ENCODE results near the gene OR9Q2. TPM values are rescaled to one million over a fixed set of nuclear protein-coding genes. Genes with fewer than 3 reads are reported as not detected.
"Not testable (repeated sequence)": the region's sequence is repeated elsewhere in the genome, so short reads cannot be mapped to it uniquely, and the experiment has no call there.

OR9Q2 gene
- total RNA-seq, 1 donor from 2014 or later = not detected

DNA sequence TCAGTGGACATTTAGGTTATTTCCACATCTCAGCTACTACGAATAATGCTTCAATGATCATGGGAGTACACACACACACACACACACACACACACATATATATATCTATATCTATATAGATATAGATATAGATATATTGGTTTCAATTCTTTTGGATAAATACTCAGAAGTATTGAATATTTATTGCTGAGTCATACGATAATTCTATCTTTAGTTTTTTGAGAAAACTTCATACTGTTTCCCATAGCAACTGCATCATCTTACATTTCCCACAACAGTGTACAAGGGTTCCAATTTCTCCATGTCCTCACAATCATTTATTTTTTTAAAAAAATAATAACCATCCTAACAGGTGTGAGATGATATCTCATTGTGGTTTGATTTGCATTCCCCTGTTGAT is 7.1 kb downstream of the OR9Q2 start:
- no peaks in the 10 kb centered on the region for H3K9me3 ChIP-seq
- H3K4me1 ChIP-seq = no peaks in the 10 kb centered on the region
- no peaks in the 10 kb centered on the region for H3K27me3 ChIP-seq
- no peak for DNase-seq (ENCODE audit: low spot score in 2 of 2)
- H3K36me3 ChIP-seq = no peaks in the 10 kb centered on the region
- no peak overlapping the region for H3K27ac ChIP-seq
- intact Hi-C loops (cut with DNase I) = no loop called here
- no peak overlapping the region for H3K4me3 ChIP-seq
- TF ChIP-seq, protein P1, sequence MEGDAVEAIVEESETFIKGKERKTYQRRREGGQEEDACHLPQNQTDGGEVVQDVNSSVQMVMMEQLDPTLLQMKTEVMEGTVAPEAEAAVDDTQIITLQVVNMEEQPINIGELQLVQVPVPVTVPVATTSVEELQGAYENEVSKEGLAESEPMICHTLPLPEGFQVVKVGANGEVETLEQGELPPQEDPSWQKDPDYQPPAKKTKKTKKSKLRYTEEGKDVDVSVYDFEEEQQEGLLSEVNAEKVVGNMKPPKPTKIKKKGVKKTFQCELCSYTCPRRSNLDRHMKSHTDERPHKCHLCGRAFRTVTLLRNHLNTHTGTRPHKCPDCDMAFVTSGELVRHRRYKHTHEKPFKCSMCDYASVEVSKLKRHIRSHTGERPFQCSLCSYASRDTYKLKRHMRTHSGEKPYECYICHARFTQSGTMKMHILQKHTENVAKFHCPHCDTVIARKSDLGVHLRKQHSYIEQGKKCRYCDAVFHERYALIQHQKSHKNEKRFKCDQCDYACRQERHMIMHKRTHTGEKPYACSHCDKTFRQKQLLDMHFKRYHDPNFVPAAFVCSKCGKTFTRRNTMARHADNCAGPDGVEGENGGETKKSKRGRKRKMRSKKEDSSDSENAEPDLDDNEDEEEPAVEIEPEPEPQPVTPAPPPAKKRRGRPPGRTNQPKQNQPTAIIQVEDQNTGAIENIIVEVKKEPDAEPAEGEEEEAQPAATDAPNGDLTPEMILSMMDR (IDR thresholded peaks at IDR 0.05) = no peak

DNA sequence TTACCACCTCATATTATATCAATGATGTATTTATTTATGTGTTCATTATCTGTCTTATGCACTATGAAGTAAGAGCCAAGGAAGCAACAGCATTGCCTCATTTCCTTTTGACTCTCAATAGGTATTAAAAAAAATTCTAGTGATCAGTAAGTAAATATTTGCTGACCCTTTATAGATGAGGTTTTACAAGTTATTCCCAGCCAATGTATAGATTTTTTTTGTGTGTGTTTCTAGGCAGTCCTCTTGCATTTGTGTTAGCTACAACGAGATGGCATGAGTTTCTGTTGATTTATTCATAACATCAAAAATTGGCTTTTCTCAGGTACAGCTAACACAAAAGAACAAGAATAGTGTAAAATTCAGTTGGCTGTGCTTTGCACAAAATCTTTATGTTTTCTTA is 10.4 kb downstream of the OR9Q2 start:
- no peaks in the 10 kb centered on the region for H3K27me3 ChIP-seq
- H3K4me3 ChIP-seq = no peak overlapping the region
- no peaks in the 10 kb centered on the region for H3K4me1 ChIP-seq
- TF ChIP-seq, protein P1 (IDR thresholded peaks at IDR 0.05) = no peak
- intact Hi-C loops (cut with DNase I) = no loop called here
- H3K9me3 ChIP-seq = no peaks in the 10 kb centered on the region
- no peaks in the 10 kb centered on the region for H3K36me3 ChIP-seq
- DNase-seq (ENCODE audit: low spot score in 2 of 2) = no peak
- no peak overlapping the region for H3K27ac ChIP-seq

DNA sequence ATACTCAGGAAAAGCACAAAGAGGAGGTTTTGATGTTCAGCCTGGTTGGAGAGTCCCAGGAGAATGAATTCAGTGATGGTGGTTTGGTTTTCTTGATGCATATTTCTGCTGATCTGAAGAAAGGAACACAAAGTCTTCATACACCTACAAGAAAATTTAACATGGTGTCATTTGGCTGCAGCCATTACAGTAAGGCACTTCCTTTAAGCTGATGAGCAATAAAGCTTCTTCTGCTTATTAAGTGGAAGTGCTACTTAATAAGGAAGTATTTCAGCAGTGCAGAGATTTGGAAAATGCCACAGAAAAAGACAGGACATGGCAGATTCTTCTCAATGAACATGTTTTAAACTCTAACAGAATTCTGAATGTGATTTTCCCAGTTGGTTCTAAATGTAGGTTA is 15.2 kb downstream of the OR9Q2 start, which contains the start of gene OR1S2:
Gene OR1S2 (minus strand): TSS at position 101 of the 400 bp plus-strand sequence. CDS start 0 bp downstream, at position 101.
- H3K27me3 ChIP-seq = no peaks in the 10 kb centered on the region
- H3K9me3 ChIP-seq = no peaks in the 10 kb centered on the region
- no peaks in the 10 kb centered on the region for H3K36me3 ChIP-seq
- DNase-seq (ENCODE audit: low spot score in 2 of 2) = no peak
- intact Hi-C loops (cut with DNase I) = no loop called here
- no peaks in the 10 kb centered on the region for H3K4me1 ChIP-seq
- H3K27ac ChIP-seq = no peak within 1 kb of the TSS
- no peak within 1 kb of the TSS for H3K4me3 ChIP-seq
- TF ChIP-seq, protein P1 (IDR thresholded peaks at IDR 0.05) = no peak

DNA sequence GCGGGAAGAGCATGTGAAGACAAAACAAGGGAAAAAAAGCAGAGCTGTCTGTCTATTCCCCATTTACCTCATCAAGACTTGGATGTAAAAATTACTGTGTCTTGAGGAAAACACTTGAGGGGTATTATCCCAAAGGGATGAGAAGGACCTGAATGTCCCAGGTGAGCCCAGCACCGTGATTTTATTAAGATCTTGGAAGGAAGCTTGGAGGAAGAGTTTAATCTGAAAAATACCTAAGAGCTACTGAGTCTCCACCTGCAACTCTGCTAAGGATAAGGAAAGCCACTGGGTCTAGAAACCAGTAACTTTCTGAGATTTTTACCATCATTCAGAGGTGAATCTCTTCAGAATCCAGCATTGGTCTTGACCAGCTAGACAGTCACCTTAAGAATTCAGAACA is 23.6 kb downstream of the OR9Q2 start, which contains the start of gene OR1S1:
Gene OR1S1 (plus strand): TSS at position 301 of the 400 bp plus-strand sequence.
- DNase-seq (ENCODE audit: low spot score in 2 of 2); intact Hi-C loops (cut with DNase I); H3K36me3 ChIP-seq: not testable (repeated sequence)

DNA sequence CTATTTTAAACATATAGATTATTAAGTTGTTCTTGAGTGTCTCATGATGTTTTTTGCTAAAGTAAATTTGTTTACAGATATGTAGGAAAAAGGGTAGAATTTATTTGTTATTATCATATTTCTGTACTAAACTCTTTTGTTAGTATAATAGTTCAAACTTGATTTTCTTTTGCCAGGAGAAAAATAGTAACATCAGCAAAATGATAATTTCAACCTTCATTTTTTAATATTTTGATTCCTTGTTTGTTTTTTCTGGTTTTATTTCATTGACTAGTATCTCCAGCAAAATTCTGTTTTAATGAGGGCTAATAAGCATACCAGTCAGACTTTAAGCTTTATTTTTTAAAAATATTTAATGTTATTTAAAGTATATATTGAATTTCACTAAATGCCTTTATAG is 27.6 kb downstream of the OR9Q2 start:
- TF ChIP-seq, protein P1 (IDR thresholded peaks at IDR 0.05) = no peak
- Histone ChIP-seq H3K36me3 (no peaks in the 10 kb centered on the region), H3K27me3 (no peaks in the 10 kb centered on the region), H3K27ac (no peak overlapping the region), H3K4me1 (no peaks in the 10 kb centered on the region), H3K9me3 (no peaks in the 10 kb centered on the region), H3K4me3 (no peak overlapping the region)
- intact Hi-C loops (cut with DNase I) = no loop called here
- no peak for DNase-seq (ENCODE audit: low spot score in 2 of 2)

More for the DNA sequence above, 23.6 kb downstream of the OR9Q2 start, which contains the start of gene OR1S1:
- H3K27ac ChIP-seq, H3K4me1 ChIP-seq, H3K27me3 ChIP-seq, H3K4me3 ChIP-seq, H3K9me3 ChIP-seq: not testable (repeated sequence)

DNA sequence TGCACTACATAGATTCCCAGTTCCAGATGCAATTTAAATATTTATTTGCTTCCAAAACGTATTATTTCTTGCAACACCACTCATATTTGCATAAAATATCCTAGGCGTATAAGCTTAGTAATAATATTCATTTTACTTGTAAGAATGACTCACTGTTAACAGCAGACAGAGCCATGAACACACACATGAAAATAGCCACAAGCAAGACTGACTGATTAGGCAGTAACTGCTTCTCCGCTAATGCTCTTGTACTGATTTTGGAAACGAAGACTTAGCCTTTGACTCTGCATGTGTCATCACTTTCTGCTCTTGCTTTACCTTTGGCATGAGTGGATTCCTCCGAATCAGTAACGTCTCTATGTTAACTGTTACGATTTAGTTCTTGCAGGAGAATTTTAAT is 33.9 kb downstream of the OR9Q2 start:
- Histone ChIP-seq H3K27me3 (no peaks in the 10 kb centered on the region), H3K4me1 (no peaks in the 10 kb centered on the region), H3K27ac (no peak overlapping the region), H3K36me3 (no peaks in the 10 kb centered on the region), H3K9me3 (no peaks in the 10 kb centered on the region), H3K4me3 (no peak overlapping the region)
- intact Hi-C loops (cut with DNase I) = no loop called here
- DNase-seq (ENCODE audit: low spot score in 2 of 2) = no peak
- TF ChIP-seq, protein P1 (IDR thresholded peaks at IDR 0.05) = no peak

Measured in ascending aorta (tissue), 2 donors.